ENCODE results near the gene GDI2.

GDI2 gene

DNA sequence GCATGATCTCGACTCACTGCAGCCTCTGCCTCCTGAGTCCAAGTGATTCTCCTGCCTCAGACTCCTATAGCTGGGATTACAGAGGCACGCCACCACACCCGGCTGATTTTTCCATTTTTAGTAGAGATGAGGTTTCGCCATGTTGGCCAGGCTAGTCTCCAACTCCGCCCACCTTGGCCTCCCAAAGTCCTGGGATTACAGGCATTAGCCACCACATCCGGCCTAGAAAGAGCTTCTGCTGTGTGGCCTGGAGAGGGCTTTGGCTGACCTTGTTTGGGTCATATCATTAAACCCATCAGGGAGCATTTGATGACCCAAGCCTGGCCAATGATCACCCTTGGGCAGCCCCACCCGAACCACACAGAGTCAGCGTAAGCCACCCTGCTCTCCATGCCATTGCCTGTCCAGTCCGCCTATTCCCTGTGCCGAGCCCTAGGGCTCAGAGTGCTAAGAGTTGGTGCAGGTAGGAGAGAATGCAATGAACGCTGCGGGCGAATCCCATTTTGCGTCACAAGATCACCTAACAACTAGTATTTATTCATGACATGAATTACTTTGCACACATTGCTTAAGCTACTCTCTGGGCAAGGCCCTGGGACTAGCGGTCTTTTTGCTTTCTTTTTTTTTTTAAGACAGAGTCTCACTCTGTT lies 22.3 kb upstream of the GDI2 start:
- H3K4me1 ChIP-seq (ENCODE audit: low read length): no peaks in the 10 kb centered on the region
- H3K9me2 ChIP-seq (replicated peaks; ENCODE audit: insufficient read depth, low read length): no peaks in the 10 kb centered on the region
- H3K27me3 ChIP-seq (replicated peaks; ENCODE audit: insufficient read depth, low read length): no peaks in the 10 kb centered on the region; the same call in 1 of the 2 replicates
- no peak overlapping the region for H3K27ac ChIP-seq (ENCODE audit: low read length)
- H3K4me2 ChIP-seq (ENCODE audit: low read depth, low read length): no peak overlapping the region
- H4K20me1 ChIP-seq (ENCODE audit: insufficient read depth, low read length): no peaks in the 10 kb centered on the region
- no peaks in the 10 kb centered on the region for H3K79me2 ChIP-seq (ENCODE audit: low read length)
- no peak for DNase-seq
- no peak for TF ChIP-seq EZH2phosphoT487 (IDR thresholded peaks at IDR 0.05; ENCODE audit: low read length)
- TF ChIP-seq, protein P1, sequence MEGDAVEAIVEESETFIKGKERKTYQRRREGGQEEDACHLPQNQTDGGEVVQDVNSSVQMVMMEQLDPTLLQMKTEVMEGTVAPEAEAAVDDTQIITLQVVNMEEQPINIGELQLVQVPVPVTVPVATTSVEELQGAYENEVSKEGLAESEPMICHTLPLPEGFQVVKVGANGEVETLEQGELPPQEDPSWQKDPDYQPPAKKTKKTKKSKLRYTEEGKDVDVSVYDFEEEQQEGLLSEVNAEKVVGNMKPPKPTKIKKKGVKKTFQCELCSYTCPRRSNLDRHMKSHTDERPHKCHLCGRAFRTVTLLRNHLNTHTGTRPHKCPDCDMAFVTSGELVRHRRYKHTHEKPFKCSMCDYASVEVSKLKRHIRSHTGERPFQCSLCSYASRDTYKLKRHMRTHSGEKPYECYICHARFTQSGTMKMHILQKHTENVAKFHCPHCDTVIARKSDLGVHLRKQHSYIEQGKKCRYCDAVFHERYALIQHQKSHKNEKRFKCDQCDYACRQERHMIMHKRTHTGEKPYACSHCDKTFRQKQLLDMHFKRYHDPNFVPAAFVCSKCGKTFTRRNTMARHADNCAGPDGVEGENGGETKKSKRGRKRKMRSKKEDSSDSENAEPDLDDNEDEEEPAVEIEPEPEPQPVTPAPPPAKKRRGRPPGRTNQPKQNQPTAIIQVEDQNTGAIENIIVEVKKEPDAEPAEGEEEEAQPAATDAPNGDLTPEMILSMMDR (IDR thresholded peaks at IDR 0.05; ENCODE audit: low read length): no peak
- no peak for TF ChIP-seq EZH2 (optimal IDR thresholded peaks at IDR 0.05; ENCODE audit: low read depth, low read length)
- no peak overlapping the region for H2AFZ ChIP-seq (ENCODE audit: low read length)
- no peaks in the 10 kb centered on the region for H3K36me3 ChIP-seq (replicated peaks; ENCODE audit: insufficient read depth, low read length)
- H3K4me3 ChIP-seq (ENCODE audit: low read length): no peak overlapping the region
- no peak overlapping the region for H3K9ac ChIP-seq (ENCODE audit: low read length)
- no peaks in the 10 kb centered on the region for H3F3A ChIP-seq (ENCODE audit: insufficient read depth, low read length)
- H3K9me3 ChIP-seq (replicated peaks; ENCODE audit: insufficient read depth, low read length): no peaks in the 10 kb centered on the region

DNA sequence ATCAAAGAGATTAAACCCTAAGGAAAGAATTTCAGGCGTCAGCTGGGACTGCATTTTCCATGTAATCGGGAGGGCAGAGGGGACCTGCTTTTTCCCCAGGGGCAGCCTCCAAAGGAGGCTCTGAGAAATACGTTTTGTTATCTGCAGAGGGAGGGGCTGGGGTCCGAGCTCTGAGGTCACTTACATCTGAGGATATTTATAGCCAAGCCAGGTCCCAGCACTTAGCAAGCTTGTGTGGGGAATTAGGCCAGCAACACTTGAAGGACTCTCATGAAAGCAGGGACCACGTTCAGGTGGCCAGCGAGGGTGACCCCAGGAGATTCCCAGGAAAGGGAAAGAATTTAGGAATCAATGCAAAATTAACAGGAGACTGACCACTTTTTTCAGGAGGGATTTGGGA lies 20.6 kb upstream of the GDI2 start:
- Histone ChIP-seq H3K9me3 (replicated peaks; ENCODE audit: insufficient read depth, low read length) (no peaks in the 10 kb centered on the region), H3K4me2 (ENCODE audit: low read depth, low read length) (no peak overlapping the region), H3K36me3 (replicated peaks; ENCODE audit: insufficient read depth, low read length) (no peaks in the 10 kb centered on the region), H3K9ac (ENCODE audit: low read length) (no peak overlapping the region), H4K20me1 (ENCODE audit: insufficient read depth, low read length) (no peaks in the 10 kb centered on the region), H3K4me1 (ENCODE audit: low read length) (no peaks in the 10 kb centered on the region), H3K27me3 (replicated peaks; ENCODE audit: insufficient read depth, low read length) (no peaks in the 10 kb centered on the region), H3F3A (ENCODE audit: insufficient read depth, low read length) (no peaks in the 10 kb centered on the region), H3K27ac (ENCODE audit: low read length) (no peak overlapping the region), H3K9me2 (replicated peaks; ENCODE audit: insufficient read depth, low read length) (no peaks in the 10 kb centered on the region), H3K4me3 (ENCODE audit: low read length) (no peak overlapping the region), H2AFZ (ENCODE audit: low read length) (no peak overlapping the region), H3K79me2 (ENCODE audit: low read length) (no peaks in the 10 kb centered on the region)
- TF ChIP-seq EZH2phosphoT487 (IDR thresholded peaks at IDR 0.05; ENCODE audit: low read length) (no peak), EZH2 (optimal IDR thresholded peaks at IDR 0.05; ENCODE audit: low read depth, low read length) (no peak)
- TF ChIP-seq, protein P1 (IDR thresholded peaks at IDR 0.05; ENCODE audit: low read length): no peak
- no peak for DNase-seq

DNA sequence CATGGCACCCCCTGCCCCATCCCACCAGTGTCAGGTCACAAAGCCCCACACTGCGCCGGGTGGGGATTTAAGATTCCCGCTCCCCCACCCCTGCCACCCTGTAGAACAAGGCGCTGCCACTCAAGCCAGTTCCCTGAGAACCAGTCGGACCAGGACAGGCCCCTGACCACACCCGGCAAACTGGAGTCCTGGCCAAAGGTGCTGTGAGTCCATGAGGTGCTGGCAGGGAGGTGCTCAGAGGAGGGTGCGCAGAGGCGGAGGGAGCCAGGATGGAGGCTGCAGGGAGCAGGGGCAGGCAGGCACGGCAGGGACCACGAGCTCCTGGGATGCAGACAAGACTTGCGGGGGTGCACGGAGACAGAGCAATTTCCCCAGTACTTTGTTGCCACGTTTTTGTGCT lies 19.7 kb upstream of the GDI2 start:
- Histone ChIP-seq H3K4me1 (ENCODE audit: low read length) (no peaks in the 10 kb centered on the region), H3K4me3 (ENCODE audit: low read length) (no peak overlapping the region), H3K4me2 (ENCODE audit: low read depth, low read length) (no peak overlapping the region)

More for the DNA sequence above, 19.7 kb upstream of the GDI2 start:
- no peak overlapping the region for H2AFZ ChIP-seq (ENCODE audit: low read length)
- H4K20me1 ChIP-seq (ENCODE audit: insufficient read depth, low read length): no peaks in the 10 kb centered on the region
- no peaks in the 10 kb centered on the region for H3F3A ChIP-seq (ENCODE audit: insufficient read depth, low read length)
- TF ChIP-seq EZH2phosphoT487 (IDR thresholded peaks at IDR 0.05; ENCODE audit: low read length) (no peak), EZH2 (optimal IDR thresholded peaks at IDR 0.05; ENCODE audit: low read depth, low read length) (no peak)
- TF ChIP-seq, protein P1 (IDR thresholded peaks at IDR 0.05; ENCODE audit: low read length): no peak
- no peaks in the 10 kb centered on the region for H3K36me3 ChIP-seq (replicated peaks; ENCODE audit: insufficient read depth, low read length)
- H3K9ac ChIP-seq (ENCODE audit: low read length): no peak overlapping the region
- H3K9me2 ChIP-seq (replicated peaks; ENCODE audit: insufficient read depth, low read length): no peaks in the 10 kb centered on the region
- no peak overlapping the region for H3K27ac ChIP-seq (ENCODE audit: low read length)
- no peak for DNase-seq
- no peaks in the 10 kb centered on the region for H3K9me3 ChIP-seq (replicated peaks; ENCODE audit: insufficient read depth, low read length)
- no peaks in the 10 kb centered on the region for H3K27me3 ChIP-seq (replicated peaks; ENCODE audit: insufficient read depth, low read length)
- H3K79me2 ChIP-seq (ENCODE audit: low read length): no peaks in the 10 kb centered on the region

All from MM.1S (cell line).